A204.1 (cell line): ENCODE measurements around the gene LYRM4.

Experiments used
- FAIRE-seq: peaks from 2 replicates; lab custom pipeline; 2012; peaks lifted over from hg19 to GRCh38; lab: Jason Lieb, UNC

LYRM4 gene

DNA sequence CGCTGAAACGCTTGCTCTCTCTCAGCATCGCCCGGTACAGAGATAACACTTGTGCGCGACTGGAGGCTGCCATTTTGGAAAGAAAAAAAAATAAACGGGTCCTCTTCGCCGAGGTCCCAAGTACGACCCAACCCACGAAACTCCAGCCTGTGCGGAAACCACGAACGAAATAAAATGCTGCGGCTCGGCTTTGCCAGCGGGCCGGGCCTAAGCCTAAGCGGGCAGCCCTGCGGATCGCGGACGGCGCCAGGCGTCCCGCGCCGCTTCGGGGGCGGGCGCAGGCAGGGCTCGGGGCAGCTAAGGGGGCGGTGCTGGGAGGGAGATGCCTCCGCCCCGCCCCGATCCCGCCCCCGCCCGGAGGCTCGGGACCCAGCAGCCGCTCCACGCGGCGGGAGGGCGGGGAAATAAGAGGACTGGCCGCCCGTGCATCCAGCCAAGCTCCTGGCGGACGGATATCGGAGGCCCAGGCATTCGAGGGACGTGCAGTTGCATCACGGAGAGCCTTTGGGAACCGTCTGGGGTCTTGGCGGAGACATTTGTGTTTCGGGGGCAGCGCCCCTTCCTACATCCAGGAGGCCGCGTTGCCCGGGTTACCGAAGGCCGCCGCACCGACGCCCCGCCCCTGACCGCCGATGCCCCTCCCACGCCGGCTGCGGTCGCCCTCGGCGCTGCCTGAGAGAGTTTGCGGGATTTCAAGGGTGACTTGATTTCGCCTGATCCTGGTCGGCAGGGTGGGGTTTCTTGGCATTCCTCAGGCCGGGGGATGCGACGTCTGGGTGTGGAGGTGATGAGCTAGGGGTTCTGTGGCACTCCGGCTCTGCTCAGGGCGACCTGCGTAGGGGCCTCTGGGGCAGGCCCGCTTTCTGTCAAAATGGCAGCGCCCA is at the start of gene LYRM4, which contains the start of gene FARS2:
Gene LYRM4 (minus strand): TSS at position 290 of the 884 bp plus-strand sequence. CDS start 217 bp downstream, at position 73.
Gene FARS2 (plus strand): TSS at position 853 of the 884 bp plus-strand sequence.
- FAIRE-seq = no peak

DNA sequence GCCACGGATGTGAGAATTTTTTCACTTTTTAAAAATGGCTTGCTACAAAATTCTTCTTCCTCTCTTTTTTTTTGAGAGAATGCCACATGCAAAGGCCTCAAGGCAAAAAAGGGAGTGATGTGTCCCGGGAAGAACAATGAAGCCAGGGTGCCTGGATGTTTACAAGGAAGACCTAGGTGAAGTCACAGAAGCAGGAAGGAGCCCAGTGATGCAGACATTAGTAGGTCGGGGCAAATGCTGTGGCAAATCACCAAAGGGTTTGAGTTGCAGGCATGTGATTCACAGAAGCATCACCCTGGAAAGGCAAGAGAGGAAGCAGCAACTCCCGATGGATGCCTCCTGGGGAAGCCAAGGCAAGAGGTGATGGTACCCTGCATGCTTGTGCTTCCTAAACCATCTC is 47.3 kb upstream of the LYRM4 start:
- FAIRE-seq = no peak

DNA sequence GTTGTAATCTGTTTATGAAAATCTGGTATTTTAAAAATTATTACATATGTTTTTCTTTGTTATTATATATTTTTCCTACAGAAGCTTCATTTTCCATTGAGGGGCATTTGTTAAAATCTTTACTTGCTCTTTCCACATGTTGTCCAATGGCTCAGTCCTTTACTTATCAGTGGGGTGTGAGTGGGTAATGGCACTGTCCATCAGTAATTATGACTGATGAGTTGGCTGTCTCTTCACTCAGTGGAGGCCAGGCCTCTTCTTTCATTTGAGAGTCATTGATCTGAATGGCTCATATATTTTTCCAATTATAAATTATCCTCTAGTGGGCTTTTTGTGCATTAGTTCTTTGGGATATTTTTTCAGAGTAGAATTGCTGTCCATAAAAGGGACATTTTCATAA is 46.3 kb upstream of the LYRM4 start:
- FAIRE-seq = no peak

DNA sequence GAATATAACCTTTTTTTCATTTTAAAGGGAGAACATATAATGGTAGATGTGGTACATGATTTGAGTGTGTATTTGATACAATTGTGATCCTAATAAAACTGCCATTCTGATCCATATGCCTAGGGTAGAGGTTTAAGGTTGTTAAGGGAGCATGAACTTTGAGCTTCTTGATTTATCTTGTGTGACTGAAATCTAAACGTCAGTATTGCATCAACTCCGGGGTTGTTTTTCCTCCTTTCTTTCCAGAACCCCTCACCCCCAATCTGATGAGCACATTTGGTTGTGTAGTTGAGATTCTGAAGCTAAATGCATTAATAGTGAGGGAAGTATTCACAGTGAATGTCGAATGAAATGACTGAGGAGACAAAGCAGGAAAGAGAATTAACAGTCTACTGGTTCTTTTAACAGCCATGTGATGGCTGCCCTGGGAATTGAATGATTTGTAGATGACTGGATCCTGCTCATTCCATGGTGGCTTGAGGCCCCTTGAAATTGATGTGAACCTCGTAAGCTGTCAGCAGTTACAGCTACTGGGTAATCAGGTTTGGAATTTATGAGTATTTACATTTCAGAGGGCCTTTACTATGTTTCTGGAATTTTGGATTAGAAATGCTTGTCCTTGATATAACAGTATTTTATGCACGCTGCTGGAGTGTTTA is 45.3 kb upstream of the LYRM4 start:
- FAIRE-seq = no peak

DNA sequence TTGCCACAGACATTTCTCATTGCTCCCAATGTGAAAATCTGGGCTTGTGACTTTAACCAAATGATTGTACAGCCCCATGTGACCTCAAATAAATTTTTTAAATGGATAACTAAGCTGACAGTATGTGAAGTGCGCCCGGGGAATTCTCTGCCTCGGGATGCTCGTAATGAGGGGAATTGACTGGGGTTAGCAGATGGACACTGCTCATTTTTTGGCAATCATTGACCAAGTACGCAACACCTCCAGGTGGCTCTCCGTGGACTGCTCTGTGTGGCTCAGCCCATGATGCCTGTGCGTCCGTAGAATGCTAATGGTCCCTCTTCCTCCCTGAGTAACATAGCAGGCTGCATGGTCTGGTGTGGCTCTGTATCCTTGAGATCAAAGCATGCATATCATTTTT is 42.9 kb upstream of the LYRM4 start:
- no peak for FAIRE-seq

DNA sequence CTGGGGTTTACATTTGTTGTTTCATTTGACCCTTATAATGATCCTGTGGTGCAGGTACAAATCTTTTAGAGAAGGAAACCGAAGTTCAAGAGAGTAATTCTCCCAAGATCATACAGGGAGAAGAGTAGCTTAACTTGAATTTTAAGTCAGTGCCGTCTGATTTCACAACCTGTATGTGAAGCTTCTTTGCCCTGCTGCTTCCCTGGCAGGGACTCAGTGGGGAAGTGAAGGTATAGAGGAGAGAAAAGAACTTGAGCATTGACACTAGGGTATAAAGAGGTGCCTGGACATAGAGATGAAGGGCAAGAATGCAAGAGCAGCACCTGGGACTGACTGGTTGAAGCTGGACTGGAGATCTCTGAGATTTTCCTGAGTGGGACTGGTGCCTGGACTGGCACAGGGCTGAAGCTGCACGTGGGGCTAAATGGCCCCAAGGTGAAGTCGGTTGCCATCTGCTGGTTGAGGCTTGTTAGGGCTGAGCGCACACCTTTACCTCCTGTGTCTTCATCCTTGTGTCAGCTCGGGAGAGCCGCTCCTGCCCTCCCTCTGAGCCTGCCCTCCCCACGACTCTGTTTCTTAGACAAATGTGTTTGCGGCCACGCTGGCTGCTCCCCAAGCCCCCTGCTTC is 42.4 kb upstream of the LYRM4 start:
- FAIRE-seq = no peak

DNA sequence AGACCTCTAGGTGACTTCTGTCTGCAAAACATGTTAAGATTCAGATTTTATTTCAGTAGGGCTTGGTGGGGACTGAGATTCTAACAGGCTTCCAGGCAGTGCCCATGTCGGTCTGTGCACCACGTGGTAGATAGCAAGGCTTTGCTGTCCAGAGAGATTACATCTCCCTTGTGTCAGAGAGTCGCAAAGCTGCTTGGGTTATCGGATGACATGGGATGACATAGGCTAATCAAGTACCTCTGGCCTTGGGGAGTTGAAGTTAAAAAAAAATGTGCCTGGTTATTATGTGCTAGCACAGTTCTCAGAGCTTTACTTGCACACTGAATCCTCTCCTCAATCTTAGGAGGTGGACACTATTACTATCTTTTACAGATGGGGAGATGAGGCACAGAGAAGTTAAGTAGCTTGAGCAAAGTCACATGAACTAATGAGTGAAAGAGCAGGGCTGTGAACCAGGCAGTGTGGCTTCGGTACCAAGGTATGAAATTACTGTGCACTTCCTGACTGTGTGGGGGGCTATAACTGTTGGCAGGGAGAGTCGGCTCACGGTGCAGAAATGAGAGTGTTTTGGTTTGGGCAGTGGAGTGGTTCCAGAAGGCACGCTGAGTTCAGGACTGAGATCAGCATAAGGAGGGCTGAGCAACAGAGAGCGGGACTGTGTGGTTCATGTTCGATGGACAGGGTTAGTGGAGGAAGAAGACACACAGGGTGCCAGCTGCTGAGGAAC is 41.6 kb upstream of the LYRM4 start:
- no peak for FAIRE-seq

DNA sequence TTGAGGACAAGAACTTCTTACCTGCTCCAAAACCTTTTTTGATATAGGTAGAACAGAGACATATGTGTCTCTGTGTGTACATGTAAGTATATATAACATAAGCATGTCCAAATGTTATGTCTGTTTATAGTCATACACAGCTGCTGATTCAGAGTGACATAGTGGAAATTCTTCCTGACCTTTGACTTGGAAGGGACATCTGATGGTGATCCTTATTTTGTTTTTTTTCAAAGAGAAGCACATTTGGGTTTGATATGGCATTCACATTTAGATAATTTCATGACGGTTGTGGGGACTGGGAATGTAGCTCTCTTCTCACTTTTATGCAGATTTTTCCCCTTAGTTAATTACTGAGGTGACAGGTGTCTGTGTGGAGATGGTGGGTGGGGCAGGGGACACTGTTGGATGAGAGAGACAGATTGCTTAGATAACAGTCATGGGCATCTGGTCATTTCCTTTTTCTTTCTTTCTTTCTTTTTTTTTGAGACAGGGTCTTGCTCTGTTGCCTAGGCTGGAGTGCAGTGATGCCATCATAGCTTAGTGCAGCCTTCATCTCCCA is 39.5 kb upstream of the LYRM4 start:
- no peak for FAIRE-seq

DNA sequence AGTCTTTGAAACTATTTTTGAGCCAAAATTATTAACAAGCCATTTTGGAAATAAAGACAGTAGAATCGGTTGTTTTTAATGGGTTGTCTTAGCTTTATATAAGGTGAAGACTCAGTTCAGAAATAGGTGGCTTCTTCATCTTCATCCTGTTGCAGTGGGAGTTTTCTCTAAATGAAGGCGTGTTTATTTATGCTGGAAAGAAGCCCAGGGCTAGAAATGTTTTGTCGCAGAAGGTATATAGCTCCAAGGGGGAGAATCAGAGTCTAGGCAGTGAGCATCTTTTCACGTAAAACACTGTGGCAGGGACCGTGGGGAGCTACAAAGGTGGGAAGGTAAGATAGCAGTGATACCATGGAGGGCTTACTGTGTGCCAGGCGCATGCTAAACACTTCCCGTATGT is 34.9 kb upstream of the LYRM4 start:
- FAIRE-seq = no peak

DNA sequence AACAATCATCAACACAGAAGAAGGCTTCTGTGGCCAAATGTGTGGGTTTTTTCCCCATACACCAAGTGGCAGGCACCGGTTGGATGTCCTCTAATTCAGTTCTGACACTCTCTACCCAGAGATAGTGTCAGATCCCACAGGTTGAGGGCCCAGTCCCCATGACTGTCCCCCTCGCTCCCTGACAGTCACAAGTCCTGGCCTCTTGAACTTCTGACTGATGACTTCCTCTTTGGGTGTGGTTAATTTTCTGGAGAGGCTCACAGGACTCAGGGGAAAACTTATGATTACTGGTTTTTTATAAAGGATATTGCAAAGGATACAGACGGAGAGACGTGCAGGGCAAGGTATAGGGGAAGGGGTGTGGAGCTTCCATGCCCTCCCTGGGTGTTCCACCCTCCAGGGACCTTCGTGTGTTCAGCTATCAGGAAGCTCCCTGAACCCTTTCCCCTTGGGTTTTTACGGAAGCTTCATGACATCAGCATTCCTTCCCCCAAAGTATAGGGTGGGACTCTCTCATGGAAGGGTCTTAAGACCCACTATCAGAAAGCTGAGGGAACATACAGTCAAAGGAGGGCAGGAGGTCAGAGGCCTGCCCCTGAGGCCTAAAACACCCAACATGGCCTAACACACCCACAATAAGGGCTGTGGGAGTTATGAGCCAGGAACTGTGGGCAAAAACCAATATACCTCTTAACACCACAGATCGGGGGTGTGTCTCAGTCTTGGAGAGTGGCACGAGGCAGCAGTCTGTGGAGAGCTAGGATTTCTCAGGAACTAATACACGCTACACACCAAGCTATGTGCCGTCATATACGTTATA is 33.9 kb upstream of the LYRM4 start:
- FAIRE-seq = no peak

DNA sequence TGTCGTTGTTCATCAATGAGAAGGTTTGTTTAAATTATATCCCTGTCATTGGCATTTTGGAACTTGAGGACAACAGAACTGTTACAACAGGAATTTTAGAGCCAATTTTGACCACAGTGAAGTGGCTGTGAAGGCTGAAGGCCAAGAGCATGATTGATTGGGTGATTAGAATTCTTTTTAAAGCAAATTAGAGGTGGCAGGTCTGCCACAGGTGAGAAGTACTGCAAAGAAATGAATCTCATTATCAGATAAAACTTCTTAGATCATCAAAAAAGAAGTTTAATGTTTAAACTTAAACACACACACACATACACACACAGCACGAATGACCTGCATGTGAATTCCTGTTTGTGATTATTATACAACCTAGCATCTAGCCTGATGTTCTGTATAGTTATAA is 32.9 kb upstream of the LYRM4 start:
- FAIRE-seq = no peak

DNA sequence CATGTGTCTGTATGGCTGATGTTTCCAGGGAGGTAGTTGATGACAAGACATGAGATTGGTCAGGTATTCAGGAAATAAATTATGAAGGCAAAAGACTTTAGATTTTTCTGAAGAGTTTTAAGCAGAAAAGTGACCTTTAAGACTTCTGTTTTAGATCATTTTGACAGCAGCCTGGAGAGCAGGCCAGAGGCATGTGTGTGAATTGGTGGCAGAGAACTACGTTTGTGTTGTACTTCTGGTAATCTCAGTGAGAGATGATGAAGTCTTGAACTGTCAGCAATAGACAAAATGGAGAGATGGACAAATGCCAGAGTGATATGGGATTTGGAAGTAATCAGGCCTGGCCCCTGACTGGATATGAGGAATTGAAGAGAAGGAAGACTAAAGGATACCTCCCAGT is 31.4 kb upstream of the LYRM4 start:
- no peak for FAIRE-seq

DNA sequence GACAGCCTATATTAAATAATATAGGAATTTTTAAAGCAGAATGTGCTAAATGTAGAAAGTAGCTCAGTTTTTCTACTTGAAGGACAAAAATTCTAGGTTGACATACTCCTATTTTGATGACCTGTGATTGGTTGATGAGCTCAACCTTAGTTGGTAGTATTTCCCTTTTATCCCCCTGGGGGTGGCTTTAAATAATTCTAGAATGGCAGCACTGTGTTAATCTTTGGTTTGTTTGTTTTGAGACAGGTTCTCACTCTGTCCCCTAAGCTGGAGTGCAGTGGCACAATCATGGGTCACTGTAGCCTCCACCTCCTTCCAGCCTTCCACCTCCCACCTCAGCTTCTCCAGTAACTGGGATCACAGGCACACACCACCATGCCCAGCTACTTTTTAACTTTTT is 29.8 kb upstream of the LYRM4 start:
- no peak for FAIRE-seq

DNA sequence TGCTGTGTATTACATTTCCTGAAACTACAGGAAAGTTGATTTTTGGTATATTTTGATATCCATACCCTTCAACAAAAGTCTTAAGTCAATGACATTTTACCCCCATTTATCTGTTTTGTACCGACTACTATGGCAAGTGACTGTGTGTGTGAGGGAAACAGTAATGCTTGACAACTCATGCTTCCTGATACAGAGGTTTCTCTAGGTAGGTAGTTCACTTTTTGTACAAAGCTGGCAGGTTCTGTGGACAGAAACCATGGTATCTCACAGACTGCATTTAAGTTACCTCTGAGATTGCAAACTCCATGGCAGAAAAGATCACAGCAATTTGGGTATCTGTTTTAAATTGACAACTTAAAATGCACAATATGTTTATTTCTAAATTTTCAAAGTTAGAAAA is 29.3 kb upstream of the LYRM4 start:
- FAIRE-seq = no peak

DNA sequence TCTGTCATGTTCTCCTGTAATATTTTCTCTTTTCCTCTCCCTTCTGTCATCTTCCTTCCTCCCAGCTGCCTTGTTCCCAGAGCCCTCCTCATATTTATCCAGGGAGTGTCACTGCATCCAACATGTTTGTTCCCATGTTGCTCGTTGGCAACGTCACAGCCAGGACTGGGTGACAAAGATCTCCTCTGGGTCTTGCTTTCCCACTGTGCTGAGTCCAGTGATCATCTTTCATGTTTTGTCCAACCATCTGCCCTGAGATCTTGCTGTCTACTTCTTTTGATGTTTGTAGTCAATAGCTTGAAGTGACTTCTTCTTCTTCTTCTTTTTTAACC is 27.2 kb upstream of the LYRM4 start:
- FAIRE-seq = no peak

DNA sequence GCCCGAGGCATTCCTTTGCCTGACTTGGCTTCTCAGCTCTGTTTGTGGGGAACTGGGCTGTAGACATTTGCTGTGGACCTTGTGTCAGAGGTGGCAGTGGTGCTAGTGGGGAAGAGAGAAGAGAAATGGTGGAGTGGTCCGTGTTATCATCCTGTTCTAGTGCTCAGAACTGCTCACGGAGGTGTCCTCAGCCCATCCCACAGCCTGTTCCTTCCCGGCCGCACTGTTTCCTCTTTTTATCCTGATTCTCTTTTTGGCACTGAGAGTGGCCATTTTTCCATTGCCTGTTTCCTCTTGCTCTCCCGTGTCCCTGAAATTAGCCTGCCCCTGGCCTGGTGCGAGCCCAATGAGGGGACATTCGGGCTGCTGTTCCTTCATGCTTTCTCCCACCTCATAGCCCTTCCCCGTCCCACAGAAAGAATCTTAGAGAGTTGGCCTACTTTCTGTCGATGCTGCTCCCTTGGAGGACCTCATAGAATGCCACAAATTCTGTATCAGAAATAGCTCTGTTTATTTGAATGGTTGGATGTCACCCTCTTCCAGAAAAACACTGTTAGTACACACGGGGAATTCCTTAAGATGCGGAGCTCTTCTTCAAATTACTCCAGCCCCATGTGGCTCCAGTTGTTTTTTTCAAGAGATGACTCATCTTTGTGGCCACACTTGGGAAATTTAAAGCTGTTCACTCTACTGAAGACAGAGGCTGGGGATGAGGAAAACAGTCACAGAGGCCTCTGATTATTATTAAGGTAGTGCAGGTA is 26.6 kb upstream of the LYRM4 start:
- FAIRE-seq = no peak

DNA sequence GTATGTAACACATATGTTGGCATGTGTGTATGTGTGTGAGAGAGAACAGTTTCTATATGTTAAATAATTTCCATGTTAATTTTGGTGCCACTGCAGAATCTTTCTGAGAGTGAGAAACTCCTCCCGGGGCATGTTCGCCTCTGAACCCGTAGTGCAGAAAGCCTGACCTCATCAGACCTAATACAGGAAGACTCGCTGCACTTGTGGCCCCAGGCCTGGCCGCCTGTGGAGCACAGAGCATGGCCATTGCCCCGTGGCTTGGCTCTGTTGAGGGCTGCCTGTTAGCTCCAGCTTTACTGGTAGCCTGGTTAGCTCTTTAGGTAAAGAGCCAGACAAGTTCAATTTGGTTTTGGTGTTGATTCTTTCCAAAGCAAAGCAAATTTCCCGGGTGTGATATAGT is 26.0 kb upstream of the LYRM4 start:
- no peak for FAIRE-seq

DNA sequence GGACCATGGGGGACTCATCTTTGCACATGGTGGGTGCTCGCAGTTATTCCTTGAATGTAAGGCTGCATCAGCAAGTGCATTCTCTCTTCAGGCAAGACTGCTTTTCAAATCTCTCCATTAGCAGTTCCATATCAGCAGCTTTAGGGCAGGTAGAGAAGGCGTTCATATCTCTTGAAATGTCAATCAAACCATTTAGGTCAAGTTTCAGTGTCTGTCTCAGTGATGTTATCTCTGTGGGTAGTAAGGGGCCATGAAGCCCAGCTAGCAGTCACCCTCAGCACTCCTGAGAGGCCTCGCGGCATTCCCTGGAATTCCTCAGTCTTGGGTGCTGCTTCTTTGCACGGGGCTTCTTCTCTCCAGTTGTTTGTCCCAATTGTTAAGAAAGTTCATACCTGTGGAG is 24.8 kb upstream of the LYRM4 start:
- FAIRE-seq = no peak

DNA sequence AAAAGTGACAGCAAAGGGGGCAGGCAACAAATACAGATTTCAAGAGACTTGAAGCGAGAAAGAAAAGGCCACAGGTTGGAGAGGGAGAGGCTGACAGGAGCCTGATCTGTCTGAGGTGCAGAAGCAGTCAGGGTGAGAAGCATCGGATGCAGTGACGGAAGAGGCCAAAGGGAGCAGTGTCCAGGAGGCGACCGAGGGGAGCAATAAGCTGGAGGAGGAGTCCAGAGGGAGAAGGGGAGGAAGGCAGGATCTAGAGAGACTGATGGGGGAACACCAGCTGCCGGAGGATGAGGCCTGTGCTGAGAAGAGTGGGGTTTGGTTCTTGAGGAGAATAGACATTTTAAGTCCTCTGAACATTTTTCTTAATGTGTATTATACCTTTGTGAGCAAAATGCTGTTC is 24.3 kb upstream of the LYRM4 start:
- no peak for FAIRE-seq

DNA sequence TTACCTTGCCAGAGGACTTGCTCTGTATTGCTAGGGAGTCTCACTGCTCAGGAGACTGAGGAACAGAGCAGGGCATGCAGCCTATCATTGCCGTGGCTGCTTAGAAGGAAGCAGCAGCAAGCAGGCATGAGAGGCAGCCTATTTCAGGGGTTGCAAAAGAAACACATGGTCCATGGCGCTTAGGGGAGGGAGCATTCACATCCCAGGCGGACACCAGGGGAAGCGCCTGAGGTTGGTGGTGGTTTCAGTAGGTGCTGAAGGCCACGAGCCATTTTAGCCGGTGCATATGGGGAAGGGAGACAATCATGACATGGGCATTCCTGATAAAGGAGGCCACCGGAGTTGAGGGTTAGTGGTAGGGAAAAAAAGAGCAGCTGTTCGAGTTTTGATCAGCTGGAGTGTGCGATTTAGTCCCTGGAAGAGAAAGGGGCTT is 21.5 kb upstream of the LYRM4 start:
- FAIRE-seq = no peak

DNA sequence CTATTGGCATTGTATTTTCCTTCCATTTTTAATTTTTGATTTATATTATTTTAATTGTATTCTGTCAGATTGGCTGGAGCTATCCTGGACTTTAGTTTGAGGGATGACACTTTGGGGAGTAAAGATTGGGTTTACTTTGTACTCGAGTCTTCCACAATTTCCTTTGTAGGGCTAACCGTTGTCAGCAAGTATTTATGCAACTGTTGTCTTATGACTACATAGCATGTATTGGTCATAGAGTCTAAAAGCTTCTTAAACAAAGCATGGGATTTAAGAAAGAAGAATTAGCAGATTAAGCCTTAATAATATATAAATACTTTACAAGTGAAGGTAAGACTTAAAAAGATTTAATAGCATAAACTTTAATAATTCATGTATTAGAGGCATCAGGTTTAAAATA is 20.2 kb upstream of the LYRM4 start:
- FAIRE-seq = no peak
